SK-N-MC (cell line): ENCODE results near the gene IFT172.

Source experiments
- EZH2 ChIP-seq: fragments of 200-600 bp; sonication (generic); IDR thresholded peaks from one replicate; pipeline ENCODE4 v1.6.1; 2017; ENCODE audit warnings: antibody characterized with exemption
- POLR2AphosphoS5 ChIP-seq: IDR thresholded peaks from 2 replicates; pipeline ENCODE4 v1.6.1; 2012; ENCODE audit warnings: mild to moderate bottlenecking, low read depth, low read length, borderline replicate concordance

- TF ChIP-seq EZH2: no peak
- no peak for TF ChIP-seq POLR2AphosphoS5
Measured at GRCh38 chr2:27400348-27401135, 89.0 kb downstream of the IFT172 start.
